GM12873 (cell line): ENCODE measurements around the gene PICALM.

Experiments
- TF ChIP-seq, protein P1 (sequence below): IDR thresholded peaks from 2 replicates; pipeline ENCODE4 v1.5.1; 2012; ENCODE audit warnings: low read depth, mild to moderate bottlenecking, moderate library complexity, low read length, control low read depth; ENCODE audit not compliant: insufficient read depth; ENCODE audit errors: missing control alignments

Gene PICALM

DNA sequence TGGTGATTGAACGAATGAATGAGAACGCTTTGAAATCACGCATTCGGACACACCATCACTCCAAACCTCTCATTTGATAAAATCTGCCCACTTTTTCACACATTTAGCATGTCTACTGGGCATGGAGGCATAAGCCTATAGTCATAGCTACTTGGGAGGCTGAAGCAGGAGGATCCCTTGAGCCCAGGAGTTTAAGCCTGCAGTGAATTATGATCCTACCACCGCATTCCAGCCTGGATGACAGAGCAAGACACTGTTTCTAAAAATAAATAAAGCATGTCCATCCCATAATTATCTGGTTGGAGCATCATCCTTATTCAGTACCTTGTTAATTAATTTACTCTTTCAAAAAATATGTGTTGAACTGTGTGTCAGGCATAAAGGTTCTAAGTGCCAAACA lies 3.3 kb upstream of the PICALM start:
- TF ChIP-seq, protein P1, sequence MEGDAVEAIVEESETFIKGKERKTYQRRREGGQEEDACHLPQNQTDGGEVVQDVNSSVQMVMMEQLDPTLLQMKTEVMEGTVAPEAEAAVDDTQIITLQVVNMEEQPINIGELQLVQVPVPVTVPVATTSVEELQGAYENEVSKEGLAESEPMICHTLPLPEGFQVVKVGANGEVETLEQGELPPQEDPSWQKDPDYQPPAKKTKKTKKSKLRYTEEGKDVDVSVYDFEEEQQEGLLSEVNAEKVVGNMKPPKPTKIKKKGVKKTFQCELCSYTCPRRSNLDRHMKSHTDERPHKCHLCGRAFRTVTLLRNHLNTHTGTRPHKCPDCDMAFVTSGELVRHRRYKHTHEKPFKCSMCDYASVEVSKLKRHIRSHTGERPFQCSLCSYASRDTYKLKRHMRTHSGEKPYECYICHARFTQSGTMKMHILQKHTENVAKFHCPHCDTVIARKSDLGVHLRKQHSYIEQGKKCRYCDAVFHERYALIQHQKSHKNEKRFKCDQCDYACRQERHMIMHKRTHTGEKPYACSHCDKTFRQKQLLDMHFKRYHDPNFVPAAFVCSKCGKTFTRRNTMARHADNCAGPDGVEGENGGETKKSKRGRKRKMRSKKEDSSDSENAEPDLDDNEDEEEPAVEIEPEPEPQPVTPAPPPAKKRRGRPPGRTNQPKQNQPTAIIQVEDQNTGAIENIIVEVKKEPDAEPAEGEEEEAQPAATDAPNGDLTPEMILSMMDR = no peak

DNA sequence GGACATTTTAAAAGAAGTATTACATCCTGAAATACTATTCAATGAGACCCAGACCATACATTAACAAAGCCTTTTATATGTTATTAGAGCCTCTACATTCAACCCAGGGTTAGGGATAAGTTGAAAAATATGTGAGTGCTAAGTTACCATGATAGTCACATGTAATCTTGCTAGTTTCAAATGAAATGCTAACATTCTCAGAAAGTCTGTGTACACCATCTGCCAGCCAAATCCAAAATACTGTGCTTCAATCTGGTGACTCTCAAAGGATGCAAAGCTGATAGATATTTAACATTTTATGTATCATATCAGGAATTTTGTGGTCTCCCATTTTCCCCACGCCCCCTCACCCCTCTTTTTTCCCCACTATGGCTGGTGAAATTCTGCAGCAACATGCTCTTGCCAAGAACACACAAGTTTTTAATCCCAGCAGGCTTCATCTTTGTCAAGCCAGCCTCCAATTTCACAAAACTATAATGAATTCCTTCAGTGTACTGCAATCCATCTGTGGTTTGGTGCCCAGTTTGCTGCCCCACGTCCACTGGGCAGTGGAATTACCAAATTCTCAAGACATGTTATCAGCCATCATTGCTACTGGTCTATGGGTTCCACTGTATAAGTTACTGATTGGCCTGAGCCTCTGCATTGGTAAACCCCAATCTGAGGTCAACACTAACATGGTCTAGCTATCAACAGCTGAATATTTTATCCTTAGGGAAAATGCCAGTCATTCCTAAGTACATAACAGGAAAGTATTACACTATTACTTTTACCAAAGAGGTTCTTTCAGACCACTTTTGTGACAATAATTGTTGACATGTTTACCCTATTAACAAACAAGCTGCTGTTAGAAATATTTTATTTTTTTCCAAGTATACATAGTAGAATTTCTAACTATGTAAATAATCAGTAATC lies 1.5 kb upstream of the PICALM start:
- TF ChIP-seq, protein P1 = no peak

DNA sequence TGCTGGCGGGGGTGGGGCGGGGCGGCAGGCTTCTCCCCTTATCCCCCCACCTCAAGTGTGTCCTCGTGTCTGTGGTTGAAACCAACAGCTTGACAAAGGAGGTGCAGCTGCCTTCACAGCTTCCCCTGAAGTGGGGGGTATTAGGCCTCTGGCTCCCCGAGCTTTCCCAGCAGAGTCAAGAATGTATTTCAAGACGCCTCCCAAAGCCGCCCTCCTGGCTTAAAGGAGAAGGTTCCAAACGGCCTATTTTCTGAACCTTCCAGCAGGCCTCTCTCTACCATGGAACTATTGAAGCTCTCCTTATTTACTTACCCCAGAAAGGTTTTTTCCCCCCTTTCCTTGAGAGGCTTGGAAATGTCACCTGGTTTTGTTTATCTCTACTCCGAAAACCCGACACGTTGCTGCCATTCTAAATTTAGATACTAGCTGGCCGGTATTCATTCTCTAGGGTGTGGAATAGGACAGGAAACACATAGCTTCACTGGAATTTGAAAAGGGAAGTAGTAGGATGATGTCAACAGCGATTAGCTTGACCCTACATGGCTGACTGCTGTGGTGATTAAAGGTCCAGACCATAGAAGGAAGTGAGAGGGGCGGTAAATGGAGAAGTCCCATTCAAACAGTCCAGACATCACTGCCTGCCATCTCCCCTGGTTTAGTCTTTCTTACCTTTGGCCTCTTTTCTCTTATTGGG lies 671 bp upstream of the PICALM start:
- TF ChIP-seq, protein P1 = no peak

DNA sequence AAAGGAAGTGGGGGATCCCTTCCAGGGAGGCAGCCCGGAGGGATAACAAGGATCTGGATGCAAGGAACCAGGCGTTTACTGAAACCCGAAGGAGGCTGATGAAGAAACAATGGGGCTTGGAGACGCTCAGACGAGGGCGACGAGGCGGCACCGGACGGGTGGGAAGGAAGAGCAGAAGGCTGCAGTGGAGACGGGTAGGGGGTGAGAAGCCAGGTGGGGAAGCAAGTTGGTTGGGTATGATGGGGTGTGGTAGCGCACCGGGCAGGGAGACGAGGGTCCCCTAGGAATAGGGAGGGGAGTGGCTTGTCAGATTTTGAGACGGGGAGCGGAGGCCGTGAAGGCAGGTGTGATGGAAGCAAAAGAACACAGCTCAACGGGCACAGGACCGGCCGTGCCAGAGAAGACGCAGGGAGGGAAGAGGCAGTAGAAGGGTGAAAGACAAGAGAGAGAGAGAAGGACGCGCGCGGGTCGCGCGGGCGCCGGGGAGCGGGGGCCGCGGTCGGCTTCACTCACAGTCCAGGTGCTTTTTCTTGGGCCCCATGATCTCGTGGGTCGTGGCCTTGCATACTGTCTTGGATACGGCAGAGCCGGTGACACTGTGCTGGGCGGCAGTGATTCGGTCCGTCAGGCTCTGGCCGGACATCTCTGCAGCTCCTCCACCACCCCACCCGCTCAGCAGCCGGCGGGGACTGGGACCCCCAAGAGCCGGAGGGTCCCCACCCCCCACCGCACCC lies 579 bp downstream of the PICALM start:
- TF ChIP-seq, protein P1 = no peak

DNA sequence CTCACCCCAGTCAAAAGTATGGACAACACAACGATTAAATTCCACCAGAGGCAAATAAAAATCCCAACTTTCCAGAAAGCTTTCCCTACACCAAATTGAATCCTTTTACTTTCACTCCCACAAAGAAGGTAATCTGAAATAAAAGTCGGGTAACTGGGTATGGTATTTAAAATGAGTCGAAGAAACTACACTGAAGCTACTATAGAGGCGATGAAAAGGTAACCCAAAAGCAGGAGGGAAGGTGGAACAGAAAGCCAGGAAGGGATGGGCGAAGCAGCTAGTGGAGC lies 1.1 kb downstream of the PICALM start:
- TF ChIP-seq, protein P1 = no peak

DNA sequence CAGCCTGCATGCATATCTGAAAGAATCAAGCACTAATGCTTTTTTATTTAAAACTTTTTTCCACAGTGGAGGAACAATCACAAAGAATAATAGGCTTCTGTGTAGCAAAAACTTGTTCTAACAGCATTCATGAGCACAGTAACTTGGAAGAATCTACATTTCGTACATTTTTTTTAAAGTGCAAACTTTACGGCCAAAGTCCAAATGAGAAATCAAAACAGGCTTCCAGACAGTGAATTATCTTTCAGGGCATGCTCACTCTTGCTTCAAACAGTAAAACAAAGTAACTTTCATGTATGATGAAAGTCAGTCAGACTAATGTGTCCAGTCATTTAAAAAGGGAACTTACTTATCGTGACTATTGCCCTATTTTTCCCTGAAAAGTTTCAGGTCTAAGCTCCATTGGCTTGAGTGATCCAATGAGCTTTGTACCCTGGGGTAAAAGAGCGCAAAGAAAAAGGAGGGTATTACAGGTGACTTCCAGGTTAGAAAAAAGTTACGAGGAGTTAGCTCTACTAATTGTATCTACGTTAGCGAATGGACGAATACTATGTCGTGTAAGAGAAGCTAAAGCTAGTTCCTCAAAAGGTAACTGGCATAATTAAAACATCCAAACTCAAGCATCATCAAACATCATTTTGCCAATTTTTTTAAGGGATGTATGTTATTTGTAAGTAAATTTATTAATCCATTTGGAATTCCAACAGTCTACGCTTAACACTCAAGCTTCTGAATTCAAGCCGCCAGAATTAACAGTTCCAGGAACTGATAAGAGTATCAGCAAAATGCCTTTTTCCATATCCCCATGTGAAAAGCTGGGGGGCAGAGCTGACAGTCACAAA lies 1.7 kb downstream of the PICALM start:
- TF ChIP-seq, protein P1 = no peak

DNA sequence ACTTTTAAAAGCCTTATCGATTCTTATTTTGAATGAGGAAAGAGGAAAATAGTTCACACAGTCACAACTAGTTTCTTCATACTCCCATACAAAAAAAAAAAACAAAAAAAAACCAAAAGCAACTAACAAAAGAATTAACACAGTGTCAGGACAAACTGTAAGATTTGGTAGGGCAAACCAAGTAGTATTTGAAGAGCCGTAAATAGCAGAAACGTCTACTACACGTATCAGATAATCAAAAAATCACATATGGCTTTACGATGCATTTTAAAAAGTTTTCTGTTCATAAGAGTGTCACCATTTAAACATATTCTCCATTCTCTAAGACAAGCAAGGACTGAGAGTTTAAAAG lies 2.3 kb downstream of the PICALM start:
- TF ChIP-seq, protein P1 = no peak
